ENCODE results near the gene TPRG1.

Gene TPRG1

GRCh38 chr3:189171707-189172106, at the start of gene TPRG1:
Gene TPRG1 (plus strand): TSS chr3:189171971. CDS start chr3:189207385, 35,414 bp downstream.
- TF ChIP-seq CTCF (IDR thresholded peaks at IDR 0.05): no peak
- no peak within 1 kb of the TSS for H3K27ac ChIP-seq
- no peak for DNase-seq (ENCODE audit: low spot score)
- H3K4me3 ChIP-seq: no peak within 1 kb of the TSS

GRCh38 chr3:189122110-189122509, 49.7 kb upstream of the TPRG1 start:
- peak overlapping the region; percentile 8 for H3K4me3 ChIP-seq
- TF ChIP-seq CTCF (IDR thresholded peaks at IDR 0.05): no peak
- no peak for DNase-seq (ENCODE audit: low spot score)
- peak overlapping the region in 1 of 2 donors; percentile 77 for H3K27ac ChIP-seq

- Histone ChIP-seq H3K4me3 (peak overlapping the region; percentile 6), H3K27ac (peak overlapping the region in 1 of 2 donors; percentile 77)
- no peak for DNase-seq (ENCODE audit: low spot score)
- no peak for TF ChIP-seq CTCF (IDR thresholded peaks at IDR 0.05)
Measured at GRCh38 chr3:189122526-189123205, 49.1 kb upstream of the TPRG1 start.

GRCh38 chr3:189123595-189124387, 48.0 kb upstream of the TPRG1 start:
- peak overlapping the region; percentile 45 to 77 for H3K27ac ChIP-seq
- H3K4me3 ChIP-seq: peak overlapping the region; percentile 47
- DNase-seq (ENCODE audit: low spot score): no peak
- TF ChIP-seq CTCF (IDR thresholded peaks at IDR 0.05): no peak

GRCh38 chr3:189132231-189132671, 39.5 kb upstream of the TPRG1 start:
- peak overlapping the region in 1 of 2 donors; percentile 43 for H3K27ac ChIP-seq
- no peak for DNase-seq (ENCODE audit: low spot score)

GRCh38 chr3:189132839-189133238, 38.9 kb upstream of the TPRG1 start:
- DNase-seq (ENCODE audit: low spot score): no peak
- H3K27ac ChIP-seq: peak overlapping the region in 1 of 2 donors; percentile 43
- H3K4me3 ChIP-seq: no peak overlapping the region
- TF ChIP-seq CTCF (IDR thresholded peaks at IDR 0.05): no peak

More at GRCh38 chr3:189132231-189132671, 39.5 kb upstream of the TPRG1 start:
- no peak overlapping the region for H3K4me3 ChIP-seq
- TF ChIP-seq CTCF (IDR thresholded peaks at IDR 0.05): no peak

All from coronary artery (tissue), 2 donors.